Amniotic stem cell (primary cell): ENCODE results near the gene CDRT4.
"Not testable (repeated sequence)": the region's sequence is repeated elsewhere in the genome, so short reads cannot be mapped to it uniquely, and the experiment has no call there.

Experiments used
- DNase-seq: peaks from one replicate; lab custom pipeline; 2025; lab: John Stamatoyannopoulos, UW

Gene CDRT4

DNA sequence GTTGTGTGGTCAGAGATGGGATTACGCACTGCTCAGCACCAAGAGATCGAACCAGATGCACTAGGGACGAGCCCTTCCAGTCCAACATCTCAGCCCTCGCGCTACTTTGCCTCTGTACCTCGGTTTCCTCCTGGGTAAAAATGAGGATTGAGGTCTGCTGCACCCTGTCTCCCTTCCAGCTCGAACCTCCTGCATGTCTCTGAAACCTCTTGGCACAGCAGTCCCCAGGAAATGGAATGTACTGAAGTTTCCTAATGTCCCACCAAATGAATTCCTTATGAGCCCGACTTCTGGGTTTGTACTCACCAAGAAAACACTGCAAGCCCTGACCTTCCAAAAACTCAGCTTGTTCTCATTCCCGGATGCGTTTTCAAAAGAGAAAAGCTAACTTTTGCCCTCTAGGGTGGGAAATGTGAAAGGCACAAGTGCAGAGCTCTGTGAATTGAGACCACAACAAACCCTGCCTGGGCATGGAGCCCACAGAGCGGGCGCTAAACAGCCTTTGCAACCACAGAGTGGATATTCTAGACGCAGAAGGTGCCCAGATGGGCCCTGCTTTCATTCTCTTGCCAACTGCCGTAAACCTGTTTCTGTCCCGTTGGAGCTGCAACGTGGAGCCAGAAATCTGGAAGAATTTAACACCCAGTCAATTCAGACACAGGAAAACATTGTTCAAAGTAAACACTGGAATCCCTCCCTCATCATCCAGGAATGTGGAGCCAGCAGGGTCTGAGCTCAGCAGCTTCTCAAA is 10.3 kb downstream of the CDRT4 start:
- DNase-seq = no peak

DNA sequence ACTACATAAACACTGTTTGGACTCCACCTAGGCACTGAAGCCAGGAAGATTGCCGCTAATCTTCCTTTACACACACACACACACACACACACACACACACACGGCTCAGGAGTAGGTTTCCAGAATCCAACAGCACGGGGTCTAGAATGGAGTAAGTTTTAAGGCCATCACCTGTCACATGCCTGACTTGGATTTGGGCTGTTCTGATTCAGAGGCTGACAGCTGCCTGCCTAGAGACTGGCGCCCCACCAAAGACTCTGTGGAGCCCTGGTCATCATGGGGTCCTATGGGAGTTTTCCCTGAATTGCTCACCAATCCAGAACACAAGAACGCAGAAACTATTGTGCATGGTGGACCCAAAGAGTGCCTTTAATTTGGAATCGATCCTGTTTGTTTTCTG is 10.9 kb downstream of the CDRT4 start:
- no peak for DNase-seq

DNA sequence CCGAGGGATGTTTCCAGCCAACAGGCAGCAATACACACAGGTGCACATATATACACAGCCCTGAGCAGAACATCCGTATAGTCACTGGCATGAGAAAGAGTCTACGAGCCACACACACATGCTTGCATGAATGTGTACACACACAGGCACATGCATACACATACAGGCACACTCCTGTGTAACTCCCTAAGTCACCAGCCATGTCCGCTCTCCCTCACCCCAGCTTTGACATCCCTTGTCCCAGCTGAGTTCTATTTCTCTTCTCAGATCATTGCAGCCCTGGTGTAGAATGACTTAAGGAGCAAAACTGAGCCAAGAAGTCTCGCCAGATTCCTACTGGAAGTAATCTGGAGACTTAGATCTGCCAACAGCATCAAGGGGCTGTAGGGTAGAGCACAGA is 13.1 kb downstream of the CDRT4 start:
- DNase-seq = no peak

DNA sequence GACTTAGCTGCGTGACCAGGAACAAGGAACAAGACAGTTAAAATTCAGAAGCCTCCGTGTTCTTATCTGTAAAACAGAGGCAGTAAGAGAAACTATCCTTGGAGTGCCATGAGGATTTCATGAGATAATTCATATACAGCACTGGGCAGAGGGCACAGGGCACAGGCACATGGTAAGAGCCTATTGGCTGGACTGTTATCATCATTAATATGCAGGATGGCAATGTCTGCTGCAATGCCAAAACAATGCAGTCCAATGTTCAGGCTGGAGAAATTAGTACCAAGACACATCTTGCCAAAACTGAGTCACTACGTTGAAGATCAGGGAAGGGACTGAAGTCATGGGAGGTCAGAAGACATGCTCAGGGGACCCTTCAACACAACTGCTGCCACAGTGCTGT is 13.6 kb downstream of the CDRT4 start:
- DNase-seq = no peak

DNA sequence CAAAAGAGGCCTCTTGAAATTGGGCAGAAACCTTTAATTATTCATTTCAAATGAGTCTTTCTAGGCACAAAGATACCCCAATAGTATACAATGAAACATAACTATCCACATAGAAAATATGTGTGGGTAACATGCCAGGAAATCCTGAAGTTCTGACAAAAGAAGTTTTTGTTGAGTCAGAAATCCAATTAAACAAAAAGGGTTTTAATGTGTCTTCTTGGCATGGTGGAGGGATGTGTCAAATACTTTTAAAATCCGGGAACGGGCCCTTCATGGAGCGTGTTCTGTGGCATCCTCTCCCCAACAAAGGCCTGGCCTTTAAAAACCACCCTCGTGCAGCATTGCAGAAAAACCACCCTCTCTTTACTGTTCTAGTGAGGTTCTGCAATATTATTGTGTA is 14.2 kb downstream of the CDRT4 start:
- DNase-seq = no peak

DNA sequence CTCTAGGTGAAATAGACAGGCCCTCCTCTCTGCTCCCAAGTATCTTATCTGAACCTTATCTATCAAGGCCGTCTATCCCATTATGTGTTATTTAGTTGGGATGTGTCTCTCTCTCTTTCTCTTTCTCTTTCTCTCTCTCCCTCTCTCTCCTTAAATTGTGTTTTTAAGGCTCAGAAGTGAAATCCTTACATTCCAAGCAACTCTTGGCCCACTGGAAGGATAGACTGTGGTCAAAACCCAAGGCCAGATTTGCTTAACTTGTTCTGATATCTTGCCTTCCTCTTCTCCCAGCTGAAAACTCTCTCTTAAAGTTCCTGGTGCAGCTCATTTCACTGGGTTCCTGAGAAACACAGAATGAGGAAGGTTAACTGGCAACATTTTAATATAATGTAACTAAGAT is 14.7 kb downstream of the CDRT4 start:
- no peak for DNase-seq

DNA sequence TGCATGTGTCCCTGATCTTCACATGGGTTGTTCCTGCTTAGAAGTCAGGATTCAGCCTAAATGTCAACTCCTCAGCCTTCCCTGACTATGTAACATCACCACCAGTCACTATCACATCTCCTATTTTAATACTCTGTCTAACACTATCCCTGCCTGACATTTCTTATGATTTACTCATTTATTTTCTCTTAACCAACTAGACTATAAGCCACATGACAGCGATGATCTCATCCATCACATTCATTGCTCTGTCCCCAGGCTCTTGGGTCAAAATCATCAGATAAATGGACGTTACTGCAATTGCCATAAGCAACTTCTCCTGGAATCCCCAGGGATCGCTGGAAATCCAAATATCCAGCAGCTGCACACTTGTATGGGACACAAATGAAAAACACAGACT is 15.7 kb downstream of the CDRT4 start:
- DNase-seq = peak; percentile 16

DNA sequence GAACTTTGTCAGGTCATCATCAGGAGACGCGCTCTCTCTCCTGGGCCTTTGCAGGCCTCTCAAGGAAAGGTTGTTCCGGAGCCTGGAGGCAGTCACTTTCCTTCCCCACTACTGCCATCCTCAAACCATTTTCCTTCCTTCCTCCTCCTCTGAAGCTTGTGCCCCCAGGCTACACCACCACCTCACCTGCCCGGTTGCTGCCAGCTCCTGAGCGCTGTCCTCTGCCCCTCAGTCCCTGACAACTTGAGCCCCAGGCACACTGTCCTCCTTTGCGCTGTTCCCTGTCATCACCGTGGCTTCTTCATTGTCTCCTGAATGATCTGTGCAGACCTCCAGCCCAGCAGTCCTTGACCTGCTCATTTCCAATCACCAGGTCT is 18.9 kb downstream of the CDRT4 start:
- no peak for DNase-seq

DNA sequence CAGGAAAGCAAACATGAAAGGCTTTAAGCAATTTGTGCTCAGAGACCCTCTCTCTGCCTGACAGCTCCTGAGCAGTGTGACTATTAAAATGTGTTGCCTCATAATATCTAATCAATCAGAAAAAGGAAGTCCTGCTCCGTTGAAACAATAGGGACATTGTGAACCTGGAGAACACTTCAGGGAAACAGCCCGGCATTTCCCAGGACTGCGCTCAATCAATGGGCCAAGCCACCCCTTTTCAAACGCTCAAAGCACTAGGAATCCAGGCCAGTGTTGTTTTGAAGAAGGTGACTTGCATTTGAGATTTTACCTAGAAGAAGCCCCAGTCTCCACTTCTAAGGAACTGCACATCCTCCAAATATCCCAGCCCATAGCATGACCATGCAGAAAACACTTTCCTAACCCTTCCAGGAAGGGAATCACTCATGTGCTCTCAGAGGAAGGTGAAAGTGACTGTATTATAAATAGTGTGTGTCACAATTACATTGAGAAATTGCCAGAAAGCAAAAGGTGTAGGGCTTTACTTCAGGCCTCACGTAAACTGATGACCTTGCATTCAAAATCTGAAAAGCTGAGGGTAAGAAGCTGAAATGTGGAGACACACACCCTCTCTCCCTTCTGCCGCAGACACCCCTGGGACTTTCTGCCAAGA is 19.4 kb downstream of the CDRT4 start:
- DNase-seq = no peak

DNA sequence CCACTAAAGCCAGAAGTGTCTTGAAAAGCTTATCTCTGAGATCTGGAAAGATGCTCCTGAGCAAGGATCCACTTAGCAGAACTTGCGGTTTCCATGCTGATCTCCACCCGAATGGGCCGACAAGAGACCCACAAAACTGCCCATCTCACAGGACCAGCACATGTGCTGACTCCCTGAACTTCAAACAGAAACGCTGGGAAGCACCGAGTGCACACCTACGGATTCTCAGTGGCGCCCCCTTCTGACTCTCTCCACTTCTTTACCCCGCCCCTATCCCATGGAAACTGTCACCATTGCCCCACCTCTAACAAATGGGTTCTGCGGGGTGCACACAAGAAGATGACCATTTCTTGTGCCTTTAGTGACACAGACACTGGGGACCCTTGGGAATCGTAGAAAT is 21.4 kb downstream of the CDRT4 start:
- no peak for DNase-seq

DNA sequence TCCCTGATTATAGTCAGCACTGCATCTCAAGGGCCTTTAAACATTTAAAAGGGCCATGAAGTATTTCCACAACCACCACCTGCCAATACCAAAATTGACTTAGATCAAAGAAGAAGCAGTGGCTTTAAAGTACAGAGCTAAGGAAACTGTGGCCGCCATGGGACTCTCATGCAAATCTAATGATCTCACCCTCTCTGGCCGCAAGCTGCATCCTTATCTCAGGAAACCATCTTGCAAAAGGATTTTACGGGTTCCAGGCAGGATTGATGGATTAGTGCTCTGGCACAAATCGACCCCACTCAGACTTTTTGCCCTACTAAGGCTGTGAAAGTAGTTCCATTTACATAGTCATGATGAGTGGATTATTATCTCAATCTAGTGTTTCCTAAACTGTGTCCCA is 22.6 kb downstream of the CDRT4 start:
- DNase-seq = no peak

DNA sequence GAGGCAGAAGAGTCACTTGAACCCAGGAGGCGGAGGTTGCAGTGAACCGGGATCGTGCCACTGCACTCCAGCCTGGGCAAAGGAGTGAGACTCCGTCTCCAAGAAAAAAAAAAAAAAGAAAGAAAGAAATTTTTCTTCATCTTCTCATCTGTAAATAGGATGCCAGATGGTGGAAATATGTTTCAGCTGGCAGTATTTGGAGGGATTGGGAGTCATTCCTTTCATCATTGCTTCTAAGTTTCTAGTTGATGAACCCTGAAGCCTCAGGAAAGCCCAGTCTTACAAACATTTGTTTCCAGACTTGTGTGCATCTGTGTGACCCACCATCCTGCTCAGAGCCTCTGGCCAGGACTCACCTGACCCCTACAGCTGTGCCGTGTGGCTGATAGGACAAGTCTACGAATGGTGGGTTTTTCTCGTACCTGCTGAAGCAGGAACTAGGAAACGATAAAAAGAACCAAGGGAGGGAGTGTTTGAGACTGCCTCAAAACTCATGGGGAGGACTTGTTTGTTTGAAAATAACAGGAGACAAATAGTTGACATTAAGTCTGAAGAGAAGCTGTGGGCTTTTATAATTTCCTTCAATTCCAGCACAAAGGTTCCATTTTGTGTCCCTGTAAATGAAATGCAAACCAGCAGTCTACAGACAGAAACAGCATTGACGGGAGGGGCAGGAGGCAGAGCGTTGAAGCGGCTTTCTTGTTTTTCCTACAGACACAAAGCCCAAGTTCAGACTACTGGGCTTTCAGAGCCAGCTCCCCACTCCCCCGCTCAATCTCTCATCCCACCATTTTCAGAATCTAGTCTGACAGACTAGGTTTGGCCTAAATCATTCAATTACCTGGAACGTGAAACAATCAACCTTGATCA is 24.9 kb downstream of the CDRT4 start:
- no peak for DNase-seq

DNA sequence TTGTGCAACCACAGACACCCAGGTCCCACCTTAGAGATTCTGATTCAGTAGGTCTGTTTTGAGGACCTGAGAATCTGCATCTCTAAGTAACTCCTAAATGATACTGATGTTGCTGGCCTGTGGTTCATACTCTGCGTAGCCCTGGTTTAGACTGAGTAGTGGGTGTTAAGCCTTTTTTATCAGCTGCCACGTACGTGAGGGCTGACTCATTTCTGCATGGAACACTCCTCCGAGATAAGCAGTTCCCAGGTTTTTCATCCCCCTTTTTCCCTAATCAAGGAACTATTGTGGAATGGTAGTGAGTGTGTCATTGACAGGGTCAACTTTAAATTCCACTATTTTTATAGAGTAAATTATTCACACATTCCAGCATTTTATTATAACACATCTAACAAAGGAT is 26.1 kb downstream of the CDRT4 start:
- no peak for DNase-seq

DNA sequence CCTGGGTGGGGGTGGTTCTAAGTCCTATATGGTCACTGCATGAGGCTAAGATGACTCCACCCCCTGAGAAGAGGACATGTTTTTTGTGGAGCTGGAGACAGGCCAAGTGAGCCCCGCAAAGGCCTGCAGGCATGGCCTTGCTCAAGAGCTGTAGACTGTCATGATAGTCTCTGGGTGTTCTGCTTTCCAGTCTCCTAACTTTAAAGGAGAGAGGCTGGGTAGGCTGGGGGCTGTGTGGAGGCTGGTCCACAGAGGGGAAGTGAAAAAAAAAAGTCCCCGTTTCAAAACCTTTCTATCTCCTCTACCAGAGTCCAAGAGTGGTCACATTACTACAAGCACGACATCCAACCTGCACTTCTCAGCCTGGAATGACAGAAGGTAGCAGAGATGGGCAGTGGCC is 27.1 kb downstream of the CDRT4 start:
- DNase-seq = no peak

DNA sequence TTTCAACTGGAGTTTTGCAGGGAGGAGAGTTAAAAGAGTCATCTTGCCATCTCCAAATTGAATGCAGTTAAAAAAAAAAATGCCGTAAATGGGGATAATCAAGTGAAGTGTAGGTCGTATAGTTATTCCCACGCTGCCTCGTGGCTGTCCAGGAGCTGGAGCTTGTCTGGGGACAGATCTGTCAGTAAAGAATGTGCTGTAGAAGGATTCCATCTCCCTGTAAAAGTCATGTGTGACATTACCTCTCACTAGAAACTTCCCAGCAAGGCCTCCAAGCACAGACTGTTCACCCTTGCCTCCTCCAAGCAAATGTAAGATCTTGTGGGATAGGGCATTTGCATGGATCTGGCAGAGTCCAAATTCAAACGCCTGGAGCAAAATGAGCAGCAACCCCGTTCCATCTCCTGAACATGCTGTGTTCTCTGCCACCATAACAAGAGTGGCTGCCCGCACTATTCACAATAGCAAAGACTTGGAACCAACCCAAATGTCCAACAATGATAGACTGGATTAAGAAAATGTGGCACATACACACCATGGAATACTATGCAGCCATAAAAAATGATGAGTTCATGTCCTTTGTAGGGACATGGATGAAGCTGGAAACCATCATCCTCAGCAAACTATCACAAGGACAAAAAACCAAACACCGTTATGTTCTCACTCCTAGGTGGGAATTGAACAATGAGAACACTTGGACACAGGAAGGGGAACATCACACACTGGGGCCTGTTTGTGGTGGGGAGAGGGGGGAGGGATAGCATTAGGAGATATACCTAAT is 28.0 kb downstream of the CDRT4 start:
- DNase-seq = not testable (repeated sequence)

DNA sequence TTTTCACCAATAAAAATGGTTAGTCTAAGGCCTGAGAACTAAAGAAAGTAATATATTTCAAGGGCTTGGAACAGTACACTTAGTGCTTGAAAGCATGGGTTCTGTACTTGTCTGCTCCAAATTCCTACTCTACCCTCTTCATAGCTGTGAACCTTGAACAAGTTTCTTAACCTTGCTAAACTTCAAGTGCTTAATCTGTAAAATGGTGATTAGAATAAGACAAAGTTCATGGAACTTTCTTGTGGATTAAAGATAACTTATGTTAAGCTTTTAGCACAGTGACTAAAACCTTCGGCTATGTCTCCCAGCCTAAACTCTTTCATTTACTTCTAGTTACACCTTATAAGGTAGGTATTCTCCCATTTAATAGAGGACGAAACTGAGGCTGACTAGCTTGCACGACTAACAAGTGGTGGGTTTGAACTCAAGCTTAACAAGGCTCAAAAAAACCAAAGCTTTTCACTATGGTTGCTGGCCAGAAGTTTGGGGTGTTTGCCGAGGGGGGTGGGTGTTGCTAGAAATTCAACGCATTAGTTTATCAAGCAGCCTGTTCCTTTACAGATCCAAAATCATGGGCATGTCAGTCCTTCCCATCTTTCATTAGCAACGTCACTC is 28.8 kb downstream of the CDRT4 start:
- DNase-seq = no peak

DNA sequence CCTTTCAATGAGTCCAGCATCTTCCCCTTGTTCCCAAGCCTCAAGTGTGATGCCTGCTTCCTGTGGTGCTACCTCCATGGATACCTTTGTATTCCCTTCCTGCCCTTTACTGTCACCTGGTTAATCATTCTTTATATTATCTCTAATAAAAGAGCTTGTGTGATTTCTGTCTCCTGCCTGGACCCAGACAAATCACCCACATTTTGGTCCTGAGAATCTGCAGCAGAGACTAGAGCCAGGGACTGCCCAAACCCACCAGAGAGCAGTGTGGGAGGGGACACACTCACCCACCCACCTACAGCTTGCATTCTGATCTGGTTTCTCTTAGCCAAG is 30.2 kb downstream of the CDRT4 start:
- no peak for DNase-seq

DNA sequence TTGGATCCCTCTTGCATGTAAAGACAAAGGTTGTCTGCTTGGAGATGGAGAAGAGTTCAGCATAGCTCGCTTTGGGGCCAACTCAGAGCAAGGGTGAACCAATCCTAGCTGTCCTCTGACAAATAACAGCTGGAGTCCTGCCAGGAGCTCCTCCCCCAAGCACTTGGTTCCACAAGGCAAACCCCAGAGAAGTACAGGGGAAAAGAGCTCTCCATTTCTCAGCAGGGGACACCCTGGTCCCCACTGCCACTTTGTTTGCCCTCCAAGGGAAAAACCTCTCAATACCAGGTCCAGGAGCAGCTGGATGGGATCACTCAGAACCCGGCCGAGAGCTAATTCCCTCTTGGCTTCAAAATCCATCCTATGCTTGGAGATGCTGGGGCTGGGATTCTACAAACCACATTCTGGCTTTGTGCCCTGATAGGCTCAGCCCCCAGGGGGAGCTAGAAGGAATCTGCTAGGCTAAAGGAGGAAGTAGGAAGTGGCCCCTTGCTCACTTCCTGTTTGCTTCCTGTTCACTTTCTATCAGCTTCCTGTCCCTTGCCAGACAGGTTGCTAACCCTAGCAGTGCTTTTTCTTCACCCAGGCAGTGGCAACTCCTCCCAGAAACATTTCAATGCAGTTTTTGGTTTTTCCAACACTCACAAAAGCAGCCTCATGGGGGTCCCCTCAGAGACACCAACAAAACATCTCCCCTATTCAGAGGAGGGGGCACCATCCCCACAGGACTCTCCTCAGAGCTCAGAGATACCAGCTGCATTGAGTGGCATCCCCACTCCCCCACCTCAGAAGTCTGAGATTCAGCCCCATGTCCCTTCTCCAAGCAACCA is 30.7 kb downstream of the CDRT4 start:
- DNase-seq = no peak

DNA sequence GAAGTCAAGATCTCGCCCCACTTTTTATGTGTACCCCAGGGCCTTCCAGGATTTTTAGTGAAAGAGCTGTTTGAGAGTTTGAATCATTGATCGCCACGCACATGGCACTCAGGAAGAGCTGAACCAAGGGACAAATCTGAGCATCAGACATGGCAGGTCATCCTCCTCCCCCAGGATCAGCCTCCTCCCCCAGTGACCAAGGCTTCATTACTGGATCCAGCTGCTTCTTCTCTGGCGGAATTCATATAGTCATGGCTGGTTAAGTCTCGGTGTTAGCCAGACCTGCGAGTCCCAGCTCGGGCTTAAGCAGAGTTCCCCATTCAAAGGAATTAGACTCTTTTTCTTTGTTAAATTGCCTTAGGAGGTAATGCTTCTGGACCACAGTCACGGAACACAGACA is 32.5 kb downstream of the CDRT4 start:
- no peak for DNase-seq

DNA sequence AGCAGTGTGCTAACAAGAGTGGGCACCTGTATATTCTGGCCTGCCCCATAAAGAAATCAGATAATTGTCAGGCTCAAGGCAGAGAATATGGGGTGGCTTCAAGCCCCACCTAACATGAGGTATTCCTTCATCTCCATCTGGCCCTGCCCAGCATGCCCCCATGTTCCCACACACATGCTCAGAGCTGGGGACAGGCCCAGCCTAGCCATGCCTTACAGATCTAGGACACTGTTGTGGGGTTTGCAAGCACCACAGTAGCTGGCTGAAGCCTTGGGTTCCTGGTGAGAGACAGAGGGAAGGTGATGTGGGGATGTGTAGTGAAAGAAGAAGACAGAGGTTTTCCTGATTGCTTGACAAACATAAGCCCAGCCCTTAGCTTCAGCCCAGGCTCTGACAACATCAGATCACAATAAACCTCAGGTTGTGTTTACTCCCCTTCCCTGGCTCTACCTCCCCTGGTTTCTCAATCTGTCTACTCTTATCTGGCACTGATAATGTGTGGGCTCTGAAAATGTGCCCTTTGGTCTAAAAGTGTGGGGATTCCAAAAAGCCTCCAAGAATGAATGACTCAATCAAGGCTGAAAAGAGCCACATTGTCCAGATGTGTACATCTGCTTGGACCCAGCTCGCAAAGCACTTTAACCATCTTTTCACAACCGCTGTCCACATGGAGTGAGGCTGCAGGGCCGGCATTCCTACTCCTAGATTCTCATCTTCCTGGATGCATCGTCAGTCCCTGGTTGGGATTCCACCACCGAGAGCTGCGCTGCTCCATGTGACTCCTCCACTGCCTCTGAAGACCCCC is 34.4 kb downstream of the CDRT4 start:
- DNase-seq = no peak
